ENCODE measurements around the gene NPIPA1.
"Not testable (repeated sequence)": the region's sequence is repeated elsewhere in the genome, so short reads cannot be mapped to it uniquely, and the experiment has no call there.

NPIPA1 gene

DNA sequence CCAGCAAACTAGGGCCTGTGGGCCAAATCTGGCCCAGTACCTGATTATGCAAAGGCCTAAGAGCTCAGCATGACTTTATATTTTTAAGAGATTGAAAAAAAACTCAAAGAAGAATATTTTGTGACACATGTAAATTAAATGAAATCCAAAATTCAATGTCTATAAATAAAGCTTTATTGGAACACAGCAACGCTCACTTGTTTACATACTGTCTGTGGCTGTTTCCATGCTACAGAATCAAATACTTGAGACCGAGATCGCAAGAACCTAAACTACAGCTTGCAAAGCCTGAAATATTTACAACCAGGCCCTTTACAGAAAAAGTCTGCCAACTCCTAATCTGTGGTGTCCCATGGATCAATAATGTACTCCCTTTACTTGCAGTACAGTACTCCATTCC lies 32.6 kb downstream of the NPIPA1 start:
- H3K79me2 ChIP-seq (ENCODE audit: control insufficient read depth, insufficient read depth, low read length, poor library complexity); H3K18ac ChIP-seq (ENCODE audit: low read length); H4K91ac ChIP-seq (ENCODE audit: low read depth, low read length); H4K12ac ChIP-seq (ENCODE audit: low read depth, low read length); H3K27me3 ChIP-seq (ENCODE audit: insufficient read depth, low read length); H2AK5ac ChIP-seq (ENCODE audit: low read length); DNase-seq; H3K23ac ChIP-seq (ENCODE audit: low read length); H3K4me1 ChIP-seq (ENCODE audit: control insufficient read depth in 1 of 2, insufficient read depth in 2 of 2, low read length in 2 of 2); H3K4me3 ChIP-seq (ENCODE audit: low read depth, low read length); H4K8ac ChIP-seq (ENCODE audit: low read depth, low read length); H2BK120ac ChIP-seq (ENCODE audit: insufficient read depth, low read length, poor library complexity); H3K14ac ChIP-seq (ENCODE audit: low read length); H3K9ac ChIP-seq (ENCODE audit: low read length); H2BK5ac ChIP-seq (ENCODE audit: low read depth, low read length, poor library complexity); H3K4ac ChIP-seq (ENCODE audit: low read depth, low read length); H3K9me3 ChIP-seq (ENCODE audit: insufficient read depth, low read depth, low read length); H3K36me3 ChIP-seq (ENCODE audit: control insufficient read depth in 1 of 2, insufficient read depth in 2 of 2, low read length in 2 of 2); H2AFZ ChIP-seq (ENCODE audit: insufficient read depth, low read length, poor library complexity); H3K4me2 ChIP-seq (ENCODE audit: low read length); H3K79me1 ChIP-seq (ENCODE audit: low read length); H2BK12ac ChIP-seq (ENCODE audit: low read length); H3K27ac ChIP-seq (ENCODE audit: low read depth, low read length): not testable (repeated sequence)
- WGBS (ENCODE audit: extremely low coverage, insufficient coverage, insufficient read length), result no CpG with 5 or more reads among the region's 3 CpGs

DNA sequence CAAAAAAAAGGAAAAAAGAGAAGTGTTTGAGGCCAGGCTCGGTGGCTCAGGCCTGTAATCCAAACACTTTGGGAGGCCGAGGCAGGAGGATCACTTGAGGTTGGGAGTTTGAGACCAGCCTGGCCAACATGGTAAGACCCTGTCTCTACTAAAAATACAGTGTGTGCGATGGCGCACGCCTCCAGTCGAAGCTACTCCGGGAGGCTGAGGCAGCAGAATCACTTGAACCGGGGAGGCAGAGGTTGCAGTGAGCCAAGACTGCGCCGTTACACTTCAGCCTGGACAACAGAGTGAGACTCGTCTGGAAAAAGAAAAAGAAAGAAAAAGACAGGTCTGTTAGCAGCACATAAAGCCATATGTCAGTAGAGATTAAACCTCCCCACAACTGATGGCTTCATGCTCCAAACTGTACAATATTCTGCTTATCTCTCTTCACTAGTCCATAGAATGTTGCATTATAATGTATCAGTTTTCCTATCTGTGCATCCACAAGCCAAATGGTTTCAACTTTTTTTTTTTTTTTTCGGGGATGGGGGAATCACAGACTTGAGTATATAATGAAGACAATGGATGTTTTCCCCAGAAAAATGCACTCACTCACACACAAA lies 34.5 kb downstream of the NPIPA1 start:
- H3K4ac ChIP-seq (ENCODE audit: low read depth, low read length); H3K36me3 ChIP-seq (ENCODE audit: control insufficient read depth in 1 of 2, insufficient read depth in 2 of 2, low read length in 2 of 2); H2BK5ac ChIP-seq (ENCODE audit: low read depth, low read length, poor library complexity); H2AFZ ChIP-seq (ENCODE audit: insufficient read depth, low read length, poor library complexity); H3K9ac ChIP-seq (ENCODE audit: low read length); H4K8ac ChIP-seq (ENCODE audit: low read depth, low read length); H2AK5ac ChIP-seq (ENCODE audit: low read length); H2BK120ac ChIP-seq (ENCODE audit: insufficient read depth, low read length, poor library complexity); H3K23ac ChIP-seq (ENCODE audit: low read length); H3K4me3 ChIP-seq (ENCODE audit: low read depth, low read length); H3K27ac ChIP-seq (ENCODE audit: low read depth, low read length); H3K4me2 ChIP-seq (ENCODE audit: low read length); H2BK12ac ChIP-seq (ENCODE audit: low read length); H3K4me1 ChIP-seq (ENCODE audit: control insufficient read depth in 1 of 2, insufficient read depth in 2 of 2, low read length in 2 of 2); H3K27me3 ChIP-seq (ENCODE audit: insufficient read depth, low read length); H4K12ac ChIP-seq (ENCODE audit: low read depth, low read length); H3K18ac ChIP-seq (ENCODE audit: low read length); DNase-seq; H3K14ac ChIP-seq (ENCODE audit: low read length); H4K91ac ChIP-seq (ENCODE audit: low read depth, low read length); H3K9me3 ChIP-seq (ENCODE audit: insufficient read depth, low read depth, low read length): not testable (repeated sequence)
- peaks cover 13% of the 10 kb centered on the region for H3K79me1 ChIP-seq (ENCODE audit: low read length)
- no CpG with 5 or more reads among the region's 12 CpGs for WGBS (ENCODE audit: extremely low coverage, insufficient coverage, insufficient read length)
- peaks cover 14% of the 10 kb centered on the region for H3K79me2 ChIP-seq (ENCODE audit: control insufficient read depth, insufficient read depth, low read length, poor library complexity)

DNA sequence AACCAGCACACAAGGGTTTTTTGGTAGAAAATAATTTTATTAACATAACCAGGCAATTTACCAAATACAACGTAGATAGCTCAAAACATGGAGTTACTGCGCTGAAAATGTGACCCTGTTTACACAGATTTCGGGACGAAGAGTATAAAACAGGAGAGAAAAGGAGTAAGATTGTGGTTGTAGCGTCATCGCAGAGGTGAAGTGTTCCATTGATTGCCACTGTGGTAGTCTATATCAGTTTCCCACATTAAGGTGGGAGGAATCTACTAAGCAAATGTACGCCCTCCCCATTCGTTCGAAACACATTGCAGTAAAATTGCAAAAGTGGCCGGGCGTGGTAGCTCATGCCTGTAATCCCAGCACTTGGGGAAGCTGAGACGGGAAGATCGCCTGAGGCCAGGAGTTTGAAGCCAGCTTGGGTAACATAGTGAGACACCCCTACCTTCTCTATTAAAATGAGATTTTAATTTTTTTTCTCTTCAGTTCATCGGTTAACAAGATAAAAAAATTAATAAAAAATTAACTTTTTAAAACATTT lies 36.6 kb downstream of the NPIPA1 start:
- H2BK5ac ChIP-seq (ENCODE audit: low read depth, low read length, poor library complexity); H2BK12ac ChIP-seq (ENCODE audit: low read length); H2BK120ac ChIP-seq (ENCODE audit: insufficient read depth, low read length, poor library complexity); H3K27me3 ChIP-seq (ENCODE audit: insufficient read depth, low read length); H3K4me1 ChIP-seq (ENCODE audit: control insufficient read depth in 1 of 2, insufficient read depth in 2 of 2, low read length in 2 of 2); H4K91ac ChIP-seq (ENCODE audit: low read depth, low read length); H2AK5ac ChIP-seq (ENCODE audit: low read length); H3K14ac ChIP-seq (ENCODE audit: low read length); H3K9ac ChIP-seq (ENCODE audit: low read length); H4K12ac ChIP-seq (ENCODE audit: low read depth, low read length); H3K18ac ChIP-seq (ENCODE audit: low read length); H3K4ac ChIP-seq (ENCODE audit: low read depth, low read length); H3K23ac ChIP-seq (ENCODE audit: low read length); H3K36me3 ChIP-seq (ENCODE audit: control insufficient read depth in 1 of 2, insufficient read depth in 2 of 2, low read length in 2 of 2); H3K27ac ChIP-seq (ENCODE audit: low read depth, low read length); H2AFZ ChIP-seq (ENCODE audit: insufficient read depth, low read length, poor library complexity); H3K9me3 ChIP-seq (ENCODE audit: insufficient read depth, low read depth, low read length); H4K8ac ChIP-seq (ENCODE audit: low read depth, low read length); H3K4me3 ChIP-seq (ENCODE audit: low read depth, low read length): not testable (repeated sequence)
- no CpG with 5 or more reads among the region's 14 CpGs for WGBS (ENCODE audit: extremely low coverage, insufficient coverage, insufficient read length)
- Histone ChIP-seq H3K4me2 (ENCODE audit: low read length) (peak overlapping the region; percentile 65), H3K79me2 (ENCODE audit: control insufficient read depth, insufficient read depth, low read length, poor library complexity) (peaks cover 16% of the 10 kb centered on the region), H3K79me1 (ENCODE audit: low read length) (peaks cover 13% of the 10 kb centered on the region)
- DNase-seq, result peak in 1 of 2 donors; percentile 39

DNA sequence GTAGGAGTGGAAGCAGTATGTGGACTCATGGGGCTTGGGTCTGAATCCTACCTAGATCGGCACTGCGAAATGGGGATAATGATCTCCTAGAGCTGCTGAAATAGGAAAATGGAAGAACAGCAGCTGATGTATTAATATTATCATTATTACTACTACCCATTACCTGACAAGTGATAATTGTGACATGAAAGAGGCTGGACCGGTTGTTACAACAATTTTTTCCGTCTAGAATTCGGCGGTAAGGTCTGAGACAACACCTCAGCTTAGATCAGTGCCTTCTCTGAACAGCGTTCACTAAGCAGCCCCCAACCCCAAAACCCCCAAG lies 37.0 kb downstream of the NPIPA1 start:
- Histone ChIP-seq H3K9ac (ENCODE audit: low read length) (peak overlapping the region; percentile 82), H4K8ac (ENCODE audit: low read depth, low read length) (peak overlapping the region; percentile 74), H3K79me1 (ENCODE audit: low read length) (peaks cover 13% of the 10 kb centered on the region), H3K4me3 (ENCODE audit: low read depth, low read length) (peak overlapping the region; percentile 63), H3K79me2 (ENCODE audit: control insufficient read depth, insufficient read depth, low read length, poor library complexity) (peaks cover 17% of the 10 kb centered on the region), H3K4me2 (ENCODE audit: low read length) (peak overlapping the region; percentile 65), H3K27ac (ENCODE audit: low read depth, low read length) (peak overlapping the region; percentile 20)
- H3K23ac ChIP-seq (ENCODE audit: low read length); H2BK5ac ChIP-seq (ENCODE audit: low read depth, low read length, poor library complexity); H3K4ac ChIP-seq (ENCODE audit: low read depth, low read length); H3K18ac ChIP-seq (ENCODE audit: low read length); H2BK12ac ChIP-seq (ENCODE audit: low read length); H3K4me1 ChIP-seq (ENCODE audit: control insufficient read depth in 1 of 2, insufficient read depth in 2 of 2, low read length in 2 of 2); H3K36me3 ChIP-seq (ENCODE audit: control insufficient read depth in 1 of 2, insufficient read depth in 2 of 2, low read length in 2 of 2); H3K27me3 ChIP-seq (ENCODE audit: insufficient read depth, low read length); H3K9me3 ChIP-seq (ENCODE audit: insufficient read depth, low read depth, low read length); H2AK5ac ChIP-seq (ENCODE audit: low read length); H2BK120ac ChIP-seq (ENCODE audit: insufficient read depth, low read length, poor library complexity); H4K12ac ChIP-seq (ENCODE audit: low read depth, low read length); H2AFZ ChIP-seq (ENCODE audit: insufficient read depth, low read length, poor library complexity); H3K14ac ChIP-seq (ENCODE audit: low read length); H4K91ac ChIP-seq (ENCODE audit: low read depth, low read length): not testable (repeated sequence)
- DNase-seq, result peak; percentile 59 to 76
- WGBS (ENCODE audit: extremely low coverage, insufficient coverage, insufficient read length), result no CpG with 5 or more reads among the region's 7 CpGs
